ENCODE measurements around the gene CCDC154. TPM values are rescaled to one million over a fixed set of nuclear protein-coding genes. Genes with fewer than 3 reads are reported as not detected.

Gene CCDC154, protein sequence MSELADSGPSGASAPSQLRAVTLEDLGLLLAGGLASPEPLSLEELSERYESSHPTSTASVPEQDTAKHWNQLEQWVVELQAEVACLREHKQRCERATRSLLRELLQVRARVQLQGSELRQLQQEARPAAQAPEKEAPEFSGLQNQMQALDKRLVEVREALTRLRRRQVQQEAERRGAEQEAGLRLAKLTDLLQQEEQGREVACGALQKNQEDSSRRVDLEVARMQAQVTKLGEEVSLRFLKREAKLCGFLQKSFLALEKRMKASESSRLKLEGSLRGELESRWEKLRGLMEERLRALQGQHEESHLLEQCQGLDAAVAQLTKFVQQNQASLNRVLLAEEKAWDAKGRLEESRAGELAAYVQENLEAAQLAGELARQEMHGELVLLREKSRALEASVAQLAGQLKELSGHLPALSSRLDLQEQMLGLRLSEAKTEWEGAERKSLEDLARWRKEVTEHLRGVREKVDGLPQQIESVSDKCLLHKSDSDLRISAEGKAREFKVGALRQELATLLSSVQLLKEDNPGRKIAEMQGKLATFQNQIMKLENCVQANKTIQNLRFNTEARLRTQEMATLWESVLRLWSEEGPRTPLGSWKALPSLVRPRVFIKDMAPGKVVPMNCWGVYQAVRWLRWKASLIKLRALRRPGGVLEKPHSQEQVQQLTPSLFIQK
- 0.11 TPM in 1 of 2 replicates, not detected in the other for total RNA-seq (2014; rRNA removed; shearing (Covaris generic); ENCODE audit: low replicate concordance)

GRCh38 chr16:1443980-1444729, at the start of gene CCDC154:
CCDC154 (minus strand) TSS chr16:1444556; CDS start chr16:1444322, 234 bp downstream.
- Histone ChIP-seq H3K27me3 (ENCODE audit: low read length) (no peaks in the 10 kb centered on the region), H3K79me2 (ENCODE audit: low read length) (no peaks in the 10 kb centered on the region), H4K20me1 (ENCODE audit: insufficient read depth, low read depth, low read length) (no peaks in the 10 kb centered on the region), H3K9me2 (replicated peaks; ENCODE audit: insufficient read depth, low read length) (no peaks in the 10 kb centered on the region), H3K9ac (ENCODE audit: low read length) (no peak within 1 kb of the TSS), H3K36me3 (ENCODE audit: insufficient read depth, low read length) (no peaks in the 10 kb centered on the region), H3K4me1 (ENCODE audit: low read length) (no peaks in the 10 kb centered on the region), H3K27ac (ENCODE audit: low read length) (no peak within 1 kb of the TSS), H2AFZ (ENCODE audit: low read length) (no peak within 1 kb of the TSS), H3K9me3 (ENCODE audit: low read length) (no peaks in the 10 kb centered on the region), H3K4me2 (ENCODE audit: low read depth, low read length, poor library complexity, severe bottlenecking) (no peak within 1 kb of the TSS), H3K4me3 (ENCODE audit: low read length) (no peak within 1 kb of the TSS)
- no peak for DNase-seq

GRCh38 chr16:1493746-1494094, 49.4 kb upstream of the CCDC154 start:
- DNase-seq = peak; percentile 68

DNA sequence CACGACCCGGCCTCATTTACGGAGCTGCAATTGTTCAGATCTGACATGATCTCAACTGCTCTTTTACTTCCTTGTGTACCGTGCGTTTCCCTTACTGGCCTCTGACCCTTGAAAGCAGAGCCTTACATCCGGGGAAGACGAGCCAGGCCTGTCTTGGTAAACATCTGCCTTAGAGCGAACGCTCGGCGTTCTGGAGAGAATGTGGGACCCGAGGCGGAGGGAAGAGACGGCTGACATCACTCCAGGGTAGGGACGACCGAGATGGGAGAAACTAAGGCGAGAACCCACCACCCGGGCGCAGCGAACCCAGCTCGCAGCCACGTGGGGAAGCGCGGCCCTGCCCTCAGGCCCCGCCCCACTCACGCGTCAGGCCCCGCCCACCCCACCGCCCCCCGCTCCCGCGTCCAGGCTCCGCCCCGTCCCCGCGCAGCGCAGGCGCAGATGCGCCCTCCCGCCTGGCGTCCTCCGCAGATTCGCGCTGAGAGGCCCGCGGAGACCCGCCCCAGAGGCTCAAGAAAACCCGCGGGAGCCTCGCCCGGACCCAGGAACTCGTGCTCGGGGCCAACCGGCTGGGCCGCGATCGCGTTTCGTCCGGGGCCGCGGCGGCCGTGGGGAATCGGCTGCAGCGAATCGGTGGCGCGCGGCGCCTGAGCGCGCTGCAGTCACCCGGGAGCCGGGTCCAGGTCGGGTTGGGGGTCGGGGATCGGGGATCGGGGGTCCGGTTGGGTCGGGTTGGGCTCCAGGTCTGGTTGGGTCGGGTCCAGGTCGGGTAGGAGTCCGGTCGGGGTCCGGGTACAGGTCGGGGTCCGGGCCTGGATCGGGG, 48.8 kb upstream of the CCDC154 start, which contains the start of gene TELO2:
TSS of gene TELO2 (plus strand) at position 438 of the 823 bp plus-strand sequence. CDS start 922 bp downstream, outside the sequence.
- H3K4me3 ChIP-seq (ENCODE audit: low read length) = peak within 1 kb of the TSS; percentile 93
- peak within 1 kb of the TSS; percentile 92 for H3K9ac ChIP-seq (ENCODE audit: low read length)
- DNase-seq = peak; percentile 93
- no peaks in the 10 kb centered on the region for H4K20me1 ChIP-seq (ENCODE audit: insufficient read depth, low read depth, low read length)
- H3K79me2 ChIP-seq (ENCODE audit: low read length) = peaks cover 19% of the 10 kb centered on the region
- H3K36me3 ChIP-seq (ENCODE audit: insufficient read depth, low read length) = no peaks in the 10 kb centered on the region
- H3K27me3 ChIP-seq (ENCODE audit: low read length) = no peaks in the 10 kb centered on the region
- H3K9me2 ChIP-seq (replicated peaks; ENCODE audit: insufficient read depth, low read length) = no peaks in the 10 kb centered on the region
- peak within 1 kb of the TSS; percentile 95 for H2AFZ ChIP-seq (ENCODE audit: low read length)
- H3K27ac ChIP-seq (ENCODE audit: low read length) = peak within 1 kb of the TSS; percentile 41; the same call in 1 of the 2 replicates
- peak within 1 kb of the TSS; percentile 92 for H3K4me2 ChIP-seq (ENCODE audit: low read depth, low read length, poor library complexity, severe bottlenecking)
- H3K9me3 ChIP-seq (ENCODE audit: low read length) = no peaks in the 10 kb centered on the region
- H3K4me1 ChIP-seq (ENCODE audit: low read length) = peaks cover 19% of the 10 kb centered on the region

More at GRCh38 chr16:1493746-1494094, 49.4 kb upstream of the CCDC154 start:
- Histone ChIP-seq H3K79me2 (ENCODE audit: low read length) (peaks cover 19% of the 10 kb centered on the region), H3K4me2 (ENCODE audit: low read depth, low read length, poor library complexity, severe bottlenecking) (peak overlapping the region; percentile 92), H4K20me1 (ENCODE audit: insufficient read depth, low read depth, low read length) (no peaks in the 10 kb centered on the region), H3K27me3 (ENCODE audit: low read length) (no peaks in the 10 kb centered on the region), H3K36me3 (ENCODE audit: insufficient read depth, low read length) (no peaks in the 10 kb centered on the region), H3K27ac (ENCODE audit: low read length) (peak overlapping the region; percentile 41; the same call in 1 of the 2 replicates), H2AFZ (ENCODE audit: low read length) (peak overlapping the region; percentile 63; the same call in 1 of the 2 replicates), H3K4me1 (ENCODE audit: low read length) (peaks cover 19% of the 10 kb centered on the region), H3K4me3 (ENCODE audit: low read length) (peak overlapping the region; percentile 93), H3K9me2 (replicated peaks; ENCODE audit: insufficient read depth, low read length) (no peaks in the 10 kb centered on the region), H3K9ac (ENCODE audit: low read length) (peak overlapping the region; percentile 92), H3K9me3 (ENCODE audit: low read length) (no peaks in the 10 kb centered on the region)

DNA sequence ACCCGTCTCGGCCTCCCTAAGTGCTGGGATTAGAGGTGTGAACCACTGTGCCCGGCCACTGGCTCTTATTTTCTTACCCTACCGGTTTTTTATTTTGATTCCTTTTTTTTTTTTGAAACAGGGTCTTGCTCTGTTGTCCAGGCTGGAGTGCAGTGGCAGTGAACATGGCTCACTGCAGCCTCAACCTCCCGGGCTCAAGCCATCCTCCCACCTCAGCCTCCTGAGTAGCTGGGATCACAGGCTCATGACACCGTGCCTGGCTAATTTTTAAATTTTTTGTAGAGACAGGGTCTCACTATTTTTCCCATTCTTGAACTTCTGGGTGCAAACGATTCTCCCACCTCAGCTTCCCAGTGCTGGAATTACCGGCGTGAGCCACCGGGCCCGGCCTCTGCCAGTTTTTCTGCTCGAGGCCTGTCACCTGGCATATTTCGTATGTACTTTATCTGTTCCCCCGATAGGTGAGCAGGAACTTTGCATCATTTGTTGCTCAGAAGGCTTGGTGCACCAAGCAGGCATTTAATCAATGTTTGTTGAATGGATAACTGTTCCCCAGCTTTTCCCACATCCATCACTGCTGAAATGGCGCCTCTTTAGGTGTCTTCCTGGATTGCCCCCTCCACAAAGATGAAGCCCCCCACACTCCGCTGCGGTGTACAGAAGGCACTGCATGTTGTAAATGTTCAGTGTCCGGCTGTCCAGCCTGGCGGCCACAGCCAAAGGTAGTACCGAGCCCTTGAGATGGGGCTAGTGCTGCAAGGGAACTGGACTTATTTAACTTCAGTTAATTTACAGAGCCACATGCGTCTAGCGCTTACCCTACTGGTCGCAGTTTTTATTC, 47.9 kb upstream of the CCDC154 start:
- peak overlapping the region; percentile 93 for H3K4me3 ChIP-seq (ENCODE audit: low read length)
- H2AFZ ChIP-seq (ENCODE audit: low read length) = peak overlapping the region; percentile 95
- H3K4me1 ChIP-seq (ENCODE audit: low read length) = peaks cover 19% of the 10 kb centered on the region
- H3K79me2 ChIP-seq (ENCODE audit: low read length) = peaks cover 19% of the 10 kb centered on the region
- no peaks in the 10 kb centered on the region for H3K9me3 ChIP-seq (ENCODE audit: low read length)
- peak overlapping the region; percentile 92 for H3K4me2 ChIP-seq (ENCODE audit: low read depth, low read length, poor library complexity, severe bottlenecking)
- no peaks in the 10 kb centered on the region for H3K27me3 ChIP-seq (ENCODE audit: low read length)
- no peak for DNase-seq
- H4K20me1 ChIP-seq (ENCODE audit: insufficient read depth, low read depth, low read length) = no peaks in the 10 kb centered on the region
- H3K9me2 ChIP-seq (replicated peaks; ENCODE audit: insufficient read depth, low read length) = no peaks in the 10 kb centered on the region
- peak overlapping the region; percentile 92 for H3K9ac ChIP-seq (ENCODE audit: low read length)
- H3K27ac ChIP-seq (ENCODE audit: low read length) = no peak overlapping the region
- no peaks in the 10 kb centered on the region for H3K36me3 ChIP-seq (ENCODE audit: insufficient read depth, low read length)

GRCh38 chr16:1491327-1491726, 47.0 kb upstream of the CCDC154 start:
- Histone ChIP-seq H3K4me2 (ENCODE audit: low read depth, low read length, poor library complexity, severe bottlenecking) (no peak overlapping the region), H4K20me1 (ENCODE audit: insufficient read depth, low read depth, low read length) (no peaks in the 10 kb centered on the region), H3K9ac (ENCODE audit: low read length) (no peak overlapping the region), H2AFZ (ENCODE audit: low read length) (no peak overlapping the region), H3K4me3 (ENCODE audit: low read length) (no peak overlapping the region), H3K27ac (ENCODE audit: low read length) (no peak overlapping the region), H3K9me3 (ENCODE audit: low read length) (no peaks in the 10 kb centered on the region), H3K79me2 (ENCODE audit: low read length) (peaks cover 19% of the 10 kb centered on the region), H3K9me2 (replicated peaks; ENCODE audit: insufficient read depth, low read length) (no peaks in the 10 kb centered on the region), H3K4me1 (ENCODE audit: low read length) (peaks cover 19% of the 10 kb centered on the region), H3K36me3 (ENCODE audit: insufficient read depth, low read length) (no peaks in the 10 kb centered on the region), H3K27me3 (ENCODE audit: low read length) (no peaks in the 10 kb centered on the region)
- DNase-seq = no peak

- Histone ChIP-seq H3K9me3 (ENCODE audit: low read length) (no peaks in the 10 kb centered on the region), H3K27me3 (ENCODE audit: low read length) (no peaks in the 10 kb centered on the region), H3K4me3 (ENCODE audit: low read length) (no peak overlapping the region), H2AFZ (ENCODE audit: low read length) (no peak overlapping the region), H3K4me1 (ENCODE audit: low read length) (peaks cover 10% of the 10 kb centered on the region), H3K4me2 (ENCODE audit: low read depth, low read length, poor library complexity, severe bottlenecking) (no peak overlapping the region), H3K9me2 (replicated peaks; ENCODE audit: insufficient read depth, low read length) (no peaks in the 10 kb centered on the region), H3K9ac (ENCODE audit: low read length) (no peak overlapping the region), H3K36me3 (ENCODE audit: insufficient read depth, low read length) (no peaks in the 10 kb centered on the region), H3K79me2 (ENCODE audit: low read length) (peaks cover 7% of the 10 kb centered on the region), H4K20me1 (ENCODE audit: insufficient read depth, low read depth, low read length) (no peaks in the 10 kb centered on the region), H3K27ac (ENCODE audit: low read length) (no peak overlapping the region)
- DNase-seq = no peak
These were observed 44.7 kb upstream of the CCDC154 start for GRCh38 chr16:1489077-1489476.

GRCh38 chr16:1488619-1489018, 44.3 kb upstream of the CCDC154 start, which contains the start of gene PTX4:
PTX4 (minus strand) TSS chr16:1488944; CDS start chr16:1488909, 35 bp downstream.
- Histone ChIP-seq H3K27ac (ENCODE audit: low read length) (no peak within 1 kb of the TSS), H3K36me3 (ENCODE audit: insufficient read depth, low read length) (no peaks in the 10 kb centered on the region), H3K9me3 (ENCODE audit: low read length) (no peaks in the 10 kb centered on the region), H3K9ac (ENCODE audit: low read length) (no peak within 1 kb of the TSS), H3K9me2 (replicated peaks; ENCODE audit: insufficient read depth, low read length) (no peaks in the 10 kb centered on the region), H3K27me3 (ENCODE audit: low read length) (no peaks in the 10 kb centered on the region), H3K4me1 (ENCODE audit: low read length) (peaks cover 9% of the 10 kb centered on the region), H3K79me2 (ENCODE audit: low read length) (peaks cover 3% of the 10 kb centered on the region), H4K20me1 (ENCODE audit: insufficient read depth, low read depth, low read length) (no peaks in the 10 kb centered on the region), H3K4me3 (ENCODE audit: low read length) (no peak within 1 kb of the TSS), H2AFZ (ENCODE audit: low read length) (no peak within 1 kb of the TSS), H3K4me2 (ENCODE audit: low read depth, low read length, poor library complexity, severe bottlenecking) (no peak within 1 kb of the TSS)
- no peak for DNase-seq

Data from Karpas-422 (cell line).